Measurements from ENCODE around the gene SLC31A2. TPM values are rescaled to one million over a fixed set of nuclear protein-coding genes. Genes with fewer than 3 reads are reported as not detected.

Gene SLC31A2
- total RNA-seq, 2 experiments from 2014 or later, result 2.9 to 4.2 TPM

- ATAC-seq (no peak), DNase-seq (no peak)
- Mint-ChIP-seq H3K4me3 (no peak overlapping the region), H3K36me3 (peaks cover 63% of the 10 kb centered on the region), H3K9me3 (ENCODE audit: low read depth) (no peaks in the 10 kb centered on the region), H3K27me3 (no peaks in the 10 kb centered on the region), H3K4me1 (peaks cover 7% of the 10 kb centered on the region), H3K27ac (no peak overlapping the region)
- CTCF ChIA-PET, result no interaction called here
These were observed 33.2 kb downstream of the SLC31A2 start for GRCh38 chr9:113183956-113184488.

- no peaks in the 10 kb centered on the region for H3K27me3 Mint-ChIP-seq
- H3K27ac Mint-ChIP-seq, result no peak overlapping the region
- DNase-seq, result no peak
- H3K4me1 Mint-ChIP-seq, result peaks cover 7% of the 10 kb centered on the region
- H3K36me3 Mint-ChIP-seq, result peaks cover 62% of the 10 kb centered on the region
- no peak for ATAC-seq
- H3K9me3 Mint-ChIP-seq (ENCODE audit: low read depth), result no peaks in the 10 kb centered on the region
- CTCF ChIA-PET, result interaction anchor here (1.3 kb wide), 1 partner anchor 23 kb away, joined by 3 read pairs; no protein-coding TSS in a partner anchor
- no peak overlapping the region for H3K4me3 Mint-ChIP-seq
These were observed 33.7 kb downstream of the SLC31A2 start for GRCh38 chr9:113184539-113184938.

- peaks cover 63% of the 10 kb centered on the region for H3K36me3 Mint-ChIP-seq
- H3K4me1 Mint-ChIP-seq, result peaks cover 7% of the 10 kb centered on the region
- H3K27me3 Mint-ChIP-seq, result no peaks in the 10 kb centered on the region
- ATAC-seq (no peak), DNase-seq (no peak)
- no peak overlapping the region for H3K4me3 Mint-ChIP-seq
- no peak overlapping the region for H3K27ac Mint-ChIP-seq
- CTCF ChIA-PET, result interaction anchor here (1.3 kb wide), 1 partner anchor 22 kb away, joined by 3 read pairs; no protein-coding TSS in a partner anchor
- H3K9me3 Mint-ChIP-seq (ENCODE audit: low read depth), result no peaks in the 10 kb centered on the region
These were observed 34.5 kb downstream of the SLC31A2 start for GRCh38 chr9:113185271-113185670.

- H3K4me3 Mint-ChIP-seq, result no peak overlapping the region
- DNase-seq, result no peak
- ATAC-seq, result no peak
- no peaks in the 10 kb centered on the region for H3K9me3 Mint-ChIP-seq (ENCODE audit: low read depth)
- peaks cover 7% of the 10 kb centered on the region for H3K4me1 Mint-ChIP-seq
- CTCF ChIA-PET, result interaction anchor here (1.0 to 1.2 kb wide), 3 partner anchors 11 to 41 kb away, joined by 3 to 4 read pairs (median 3); no protein-coding TSS in a partner anchor
- H3K27ac Mint-ChIP-seq, result no peak overlapping the region
- H3K27me3 Mint-ChIP-seq, result no peaks in the 10 kb centered on the region
- H3K36me3 Mint-ChIP-seq, result peaks cover 61% of the 10 kb centered on the region
These were observed 35.4 kb downstream of the SLC31A2 start for GRCh38 chr9:113186137-113186755.

- Mint-ChIP-seq H3K36me3 (peaks cover 49% of the 10 kb centered on the region), H3K27me3 (no peaks in the 10 kb centered on the region), H3K9me3 (ENCODE audit: low read depth) (no peaks in the 10 kb centered on the region), H3K4me1 (peaks cover 7% of the 10 kb centered on the region), H3K4me3 (no peak overlapping the region), H3K27ac (peak overlapping the region; percentile 52)
- no peak for ATAC-seq
- DNase-seq, result no peak
- CTCF ChIA-PET, result no interaction called here
These were observed 37.3 kb downstream of the SLC31A2 start for GRCh38 chr9:113187929-113188595.

- H3K36me3 Mint-ChIP-seq, result peaks cover 39% of the 10 kb centered on the region
- no peak for ATAC-seq
- no peak overlapping the region for H3K27ac Mint-ChIP-seq
- H3K4me1 Mint-ChIP-seq, result peaks cover 7% of the 10 kb centered on the region
- H3K9me3 Mint-ChIP-seq (ENCODE audit: low read depth), result no peaks in the 10 kb centered on the region
- no peak overlapping the region for H3K4me3 Mint-ChIP-seq
- CTCF ChIA-PET, result interaction anchor here (1.0 kb wide), 1 partner anchor 35 kb away, joined by 3 read pairs; no protein-coding TSS in a partner anchor
- DNase-seq, result no peak
- H3K27me3 Mint-ChIP-seq, result no peaks in the 10 kb centered on the region
These were observed 41.6 kb downstream of the SLC31A2 start for GRCh38 chr9:113192455-113192854.

- Mint-ChIP-seq H3K4me3 (no peak overlapping the region), H3K27me3 (no peaks in the 10 kb centered on the region), H3K4me1 (no peaks in the 10 kb centered on the region), H3K36me3 (peaks cover 62% of the 10 kb centered on the region), H3K27ac (no peak overlapping the region), H3K9me3 (ENCODE audit: low read depth) (no peaks in the 10 kb centered on the region)
- no peak for ATAC-seq
- DNase-seq, result no peak
- CTCF ChIA-PET, result interaction anchor here (1.2 kb wide), 1 partner anchor 13 kb away, joined by 4 read pairs; no protein-coding TSS in a partner anchor
These were observed 49.0 kb downstream of the SLC31A2 start for GRCh38 chr9:113199683-113200329.

GRCh38 chr9:113205432-113205831, 54.6 kb downstream of the SLC31A2 start:
- Mint-ChIP-seq H3K4me3 (no peak overlapping the region), H3K36me3 (peaks cover 54% of the 10 kb centered on the region), H3K27ac (no peak overlapping the region), H3K9me3 (ENCODE audit: low read depth) (no peaks in the 10 kb centered on the region), H3K27me3 (no peaks in the 10 kb centered on the region), H3K4me1 (peaks cover 6% of the 10 kb centered on the region)
- ATAC-seq (no peak), DNase-seq (no peak)
- CTCF ChIA-PET, result no interaction called here

GRCh38 chr9:113205861-113206260, 55.1 kb downstream of the SLC31A2 start:
- CTCF ChIA-PET, result interaction anchor here (0.9 kb wide), 1 partner anchor 14 kb away, joined by 4 read pairs; no protein-coding TSS in a partner anchor
- H3K27me3 Mint-ChIP-seq, result no peaks in the 10 kb centered on the region
- no peak for ATAC-seq
- H3K4me1 Mint-ChIP-seq, result peaks cover 6% of the 10 kb centered on the region
- no peak for DNase-seq
- no peak overlapping the region for H3K4me3 Mint-ChIP-seq
- H3K27ac Mint-ChIP-seq, result no peak overlapping the region
- peaks cover 56% of the 10 kb centered on the region for H3K36me3 Mint-ChIP-seq
- H3K9me3 Mint-ChIP-seq (ENCODE audit: low read depth), result no peaks in the 10 kb centered on the region

GRCh38 chr9:113210815-113211214, 60.0 kb downstream of the SLC31A2 start:
- no peaks in the 10 kb centered on the region for H3K9me3 Mint-ChIP-seq (ENCODE audit: low read depth)
- CTCF ChIA-PET, result no interaction called here
- peaks cover 45% of the 10 kb centered on the region for H3K36me3 Mint-ChIP-seq
- ATAC-seq (no peak), DNase-seq (no peak)
- no peak overlapping the region for H3K27ac Mint-ChIP-seq
- no peak overlapping the region for H3K4me3 Mint-ChIP-seq
- H3K27me3 Mint-ChIP-seq, result no peaks in the 10 kb centered on the region
- H3K4me1 Mint-ChIP-seq, result peaks cover 12% of the 10 kb centered on the region

Other genes with a start within 250 kb of the SLC31A2 start
- under 1 TPM in 1 of 2 experiments, not detected in 1; 0.44 TPM for gene ZNF883, start 138.8 kb upstream of the SLC31A2 start, total RNA-seq
- 1 to 10 TPM in 1 of 2 experiments, under 1 TPM in 1; 0.77 to 1.1 TPM for gene ZFP37, start 94.3 kb upstream of the SLC31A2 start, total RNA-seq
- 10 to 100 TPM; 40.4 to 42.8 TPM for gene FKBP15, start 70.3 kb downstream of the SLC31A2 start, total RNA-seq
- gene SLC31A1, start 70.5 kb downstream of the SLC31A2 start, total RNA-seq, result 10 to 100 TPM in 1 of 2 experiments, 1 to 10 TPM in 1; 8.7 to 12.2 TPM
- gene CDC26, start 124.6 kb downstream of the SLC31A2 start, total RNA-seq, result 10 to 100 TPM; 25.6 to 33.6 TPM
- 10 to 100 TPM; 34.0 to 43.4 TPM for gene PRPF4, start 124.7 kb downstream of the SLC31A2 start, total RNA-seq
- not detected for gene RNF183, start 152.4 kb downstream of the SLC31A2 start, total RNA-seq
- 1 to 10 TPM; 1.1 TPM for gene WDR31, start 189.3 kb downstream of the SLC31A2 start, total RNA-seq
- 1 to 10 TPM; 6.0 to 7.2 TPM for gene BSPRY, start 198.5 kb downstream of the SLC31A2 start, total RNA-seq
- 10 to 100 TPM; 15.8 to 16.4 TPM for gene HDHD3, start 226.0 kb downstream of the SLC31A2 start, total RNA-seq